Skeletal muscle tissue (tissue), 4 donors: ENCODE data around the gene KLHL6. TPM values are rescaled to one million over a fixed set of nuclear protein-coding genes. Genes with fewer than 3 reads are reported as not detected.
A peak's percentile ranks its signal among the peaks of the same experiment; 100 is the strongest.

Experiments used
- H3K27ac ChIP-seq: one replicate; pipeline ENCODE4 v1.7.0; 2013; ENCODE audit warnings: mild to moderate bottlenecking, low read depth, low read length, inconsistent platforms
- H3K27me3 ChIP-seq, 3 donors: one replicate each; pipeline ENCODE4 v1.7.0; 2013; ENCODE audit warnings: low read length in 3 of 3; ENCODE audit not compliant: control insufficient read depth in 3 of 3, insufficient read depth in 3 of 3
- H3K36me3 ChIP-seq, 3 donors: one replicate each; pipeline ENCODE4 v1.7.0; 2013; ENCODE audit warnings: low read length in 3 of 3; ENCODE audit not compliant: control insufficient read depth in 3 of 3, insufficient read depth in 3 of 3
- H3K4me1 ChIP-seq, 3 donors: one replicate each; pipeline ENCODE4 v1.7.0; 2013; ENCODE audit warnings: low read length in 3 of 3, mild to moderate bottlenecking in 3 of 3; ENCODE audit not compliant: control insufficient read depth in 3 of 3, insufficient read depth in 3 of 3
- H3K4me3 ChIP-seq, 3 donors: one replicate each; pipeline ENCODE4 v1.7.0; 2013; ENCODE audit warnings: low read length in 3 of 3
- H3K9ac ChIP-seq, 3 donors: one replicate each; pipeline ENCODE4 v1.7.0; 2013; ENCODE audit warnings: low read length in 3 of 3, mild to moderate bottlenecking in 3 of 3, moderate library complexity in 2 of 3, low read depth in 1 of 3
- H3K9me3 ChIP-seq, 3 donors: one replicate each; pipeline ENCODE4 v1.7.0; 2013; ENCODE audit warnings: low read length in 3 of 3; ENCODE audit not compliant: control insufficient read depth in 3 of 3
- total RNA-seq: library from RNA; depleted of rRNA; stranded (reverse); fragments of >200 nt; gene quantifications from one replicate; pipeline ENCODE4 v1.2.3, GENCODE V29; 2014
- donor health status: Osteomylitis.

Gene KLHL6
- total RNA-seq, 1 donor from 2014 or later: 1.0 TPM

DNA sequence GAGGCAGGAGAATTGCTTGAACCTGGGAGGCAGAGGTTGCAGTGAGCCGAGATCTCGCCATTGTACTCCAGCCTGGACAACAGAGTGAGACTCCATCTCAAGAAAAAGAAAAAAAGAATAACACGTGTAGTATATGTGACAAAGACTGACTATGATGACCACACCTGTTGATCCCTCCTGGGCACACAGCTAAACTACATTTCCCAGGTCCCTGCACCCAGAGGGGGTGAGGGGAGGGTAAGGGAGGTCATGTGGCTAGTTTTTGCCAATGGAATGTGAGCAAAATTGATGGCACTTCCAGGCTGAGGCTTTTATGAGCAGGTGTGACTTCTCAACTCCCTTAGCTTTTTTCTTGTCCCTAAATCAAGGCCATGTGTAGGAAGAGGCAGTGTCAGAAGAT, 58.2 kb downstream of the KLHL6 start:
- Histone ChIP-seq H3K27ac (no peak overlapping the region), H3K9me3 (no peaks in the 10 kb centered on the region), H3K9ac (no peak overlapping the region), H3K4me3 (no peak overlapping the region), H3K27me3 (no peaks in the 10 kb centered on the region), H3K36me3 (peaks cover 0 to 2% (median 0%) of the 10 kb centered on the region in 3 donors), H3K4me1 (peaks cover 14 to 25% (median 22%) of the 10 kb centered on the region in 3 donors)

DNA sequence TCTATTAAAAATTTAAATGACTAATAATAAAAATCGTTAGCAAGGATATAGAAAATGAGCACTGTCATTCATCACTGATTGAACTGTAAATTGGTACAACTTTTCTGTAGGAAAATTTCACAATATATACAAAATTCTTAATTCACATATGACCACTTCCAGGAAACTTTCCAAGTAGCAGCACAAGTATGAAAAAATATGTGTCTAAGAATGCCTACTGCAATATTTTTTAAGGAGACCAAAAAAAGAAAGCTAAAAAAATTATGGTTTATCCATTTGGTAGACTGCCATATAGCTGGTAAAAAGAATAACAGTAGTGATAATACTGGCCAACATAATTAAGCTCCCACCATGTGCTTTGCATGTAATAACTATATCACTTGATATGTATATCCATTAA, 59.2 kb downstream of the KLHL6 start:
- H3K36me3 ChIP-seq: peaks cover 0 to 2% (median 0%) of the 10 kb centered on the region in 3 donors
- H3K27ac ChIP-seq: no peak overlapping the region
- H3K9ac ChIP-seq: no peak overlapping the region
- H3K9me3 ChIP-seq: no peaks in the 10 kb centered on the region
- no peaks in the 10 kb centered on the region for H3K27me3 ChIP-seq
- no peak overlapping the region for H3K4me3 ChIP-seq
- H3K4me1 ChIP-seq: peaks cover 14 to 25% (median 21%) of the 10 kb centered on the region in 3 donors

DNA sequence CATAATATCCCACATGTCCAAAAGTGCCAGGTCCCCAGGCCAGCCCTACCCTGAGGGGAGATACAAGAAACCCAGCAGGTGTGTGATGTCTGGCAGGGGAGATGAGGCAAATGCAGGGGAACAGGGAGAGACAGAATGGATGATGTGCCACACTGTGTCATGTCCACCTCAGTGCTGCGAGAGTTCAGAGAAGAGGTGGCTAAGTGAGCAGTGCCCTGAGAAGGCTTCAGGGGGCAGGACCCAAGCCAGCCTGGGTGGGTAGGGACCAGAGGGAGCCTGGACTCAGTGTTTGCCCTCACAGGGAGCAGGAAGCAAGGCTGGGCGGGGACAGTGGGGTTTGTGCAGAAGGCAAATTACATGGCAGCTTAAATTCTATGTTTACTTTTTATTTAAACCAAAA, 61.2 kb downstream of the KLHL6 start:
- Histone ChIP-seq H3K4me1 (peaks cover 19 to 26% (median 19%) of the 10 kb centered on the region in 3 donors), H3K27me3 (no peaks in the 10 kb centered on the region), H3K36me3 (peaks cover 0 to 2% (median 0%) of the 10 kb centered on the region in 3 donors), H3K4me3 (no peak overlapping the region), H3K9ac (peak overlapping the region in 1 of 3 donors; percentile 25), H3K9me3 (no peaks in the 10 kb centered on the region), H3K27ac (no peak overlapping the region)

DNA sequence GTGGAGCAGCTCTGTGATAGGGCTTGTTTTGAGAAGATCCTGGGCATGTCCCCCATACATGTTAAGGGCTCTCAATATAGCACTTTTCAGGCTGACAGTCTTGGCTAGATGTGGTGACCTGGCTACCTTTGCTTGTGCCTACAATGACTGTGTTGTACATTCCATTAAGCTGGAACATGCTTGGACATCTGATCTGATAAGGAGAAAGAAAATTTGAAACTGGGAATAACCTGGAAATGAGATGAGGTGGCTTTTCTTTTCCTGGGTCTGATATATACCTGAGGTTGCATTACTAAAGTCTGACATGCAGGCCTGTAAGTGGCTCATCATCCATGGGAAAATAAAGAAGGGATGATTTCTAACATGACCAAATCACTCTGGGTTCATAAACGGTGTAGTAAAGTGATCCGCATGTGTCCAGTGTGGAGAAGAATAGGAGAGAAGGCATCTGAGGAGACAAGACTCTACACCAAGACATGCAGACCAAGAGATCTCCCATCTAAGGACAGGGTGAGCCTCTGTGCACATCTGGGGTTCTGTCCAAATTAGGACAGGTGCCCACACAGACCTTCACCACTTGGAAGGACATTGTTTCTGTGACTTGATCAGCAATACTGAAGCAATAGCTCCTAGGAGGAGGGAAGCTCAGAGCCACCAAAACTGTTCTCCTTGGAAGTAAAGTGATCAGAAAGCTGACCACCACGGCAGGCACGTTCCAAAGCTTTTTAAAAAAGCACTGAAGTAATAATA, 62.0 kb downstream of the KLHL6 start:
- Histone ChIP-seq H3K9me3 (no peaks in the 10 kb centered on the region), H3K27ac (no peak overlapping the region), H3K9ac (no peak overlapping the region), H3K27me3 (no peaks in the 10 kb centered on the region), H3K4me3 (no peak overlapping the region), H3K4me1 (peaks cover 24 to 35% (median 28%) of the 10 kb centered on the region in 3 donors), H3K36me3 (peaks cover 0 to 2% (median 0%) of the 10 kb centered on the region in 3 donors)

DNA sequence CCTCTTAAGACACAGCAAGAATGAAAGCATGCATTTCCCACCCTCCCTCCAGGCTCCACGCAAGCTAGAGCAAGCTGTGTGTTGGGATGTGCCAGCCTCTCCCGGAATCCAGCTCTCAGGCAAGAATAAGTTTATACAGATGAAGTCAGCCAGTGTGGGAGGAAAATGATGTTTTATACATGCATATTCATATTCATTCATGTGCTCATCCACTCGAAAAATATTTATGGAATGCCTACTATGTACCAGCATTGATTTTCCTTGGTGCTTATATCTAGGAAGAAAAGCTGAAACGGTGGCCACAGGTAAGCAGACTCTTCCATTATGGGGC, 62.7 kb downstream of the KLHL6 start:
- H3K36me3 ChIP-seq: peaks cover 0 to 2% (median 0%) of the 10 kb centered on the region in 3 donors
- no peak overlapping the region for H3K27ac ChIP-seq
- H3K4me1 ChIP-seq: peaks cover 26 to 42% (median 34%) of the 10 kb centered on the region in 3 donors
- no peak overlapping the region for H3K4me3 ChIP-seq
- no peak overlapping the region for H3K9ac ChIP-seq
- H3K9me3 ChIP-seq: no peaks in the 10 kb centered on the region
- no peaks in the 10 kb centered on the region for H3K27me3 ChIP-seq

DNA sequence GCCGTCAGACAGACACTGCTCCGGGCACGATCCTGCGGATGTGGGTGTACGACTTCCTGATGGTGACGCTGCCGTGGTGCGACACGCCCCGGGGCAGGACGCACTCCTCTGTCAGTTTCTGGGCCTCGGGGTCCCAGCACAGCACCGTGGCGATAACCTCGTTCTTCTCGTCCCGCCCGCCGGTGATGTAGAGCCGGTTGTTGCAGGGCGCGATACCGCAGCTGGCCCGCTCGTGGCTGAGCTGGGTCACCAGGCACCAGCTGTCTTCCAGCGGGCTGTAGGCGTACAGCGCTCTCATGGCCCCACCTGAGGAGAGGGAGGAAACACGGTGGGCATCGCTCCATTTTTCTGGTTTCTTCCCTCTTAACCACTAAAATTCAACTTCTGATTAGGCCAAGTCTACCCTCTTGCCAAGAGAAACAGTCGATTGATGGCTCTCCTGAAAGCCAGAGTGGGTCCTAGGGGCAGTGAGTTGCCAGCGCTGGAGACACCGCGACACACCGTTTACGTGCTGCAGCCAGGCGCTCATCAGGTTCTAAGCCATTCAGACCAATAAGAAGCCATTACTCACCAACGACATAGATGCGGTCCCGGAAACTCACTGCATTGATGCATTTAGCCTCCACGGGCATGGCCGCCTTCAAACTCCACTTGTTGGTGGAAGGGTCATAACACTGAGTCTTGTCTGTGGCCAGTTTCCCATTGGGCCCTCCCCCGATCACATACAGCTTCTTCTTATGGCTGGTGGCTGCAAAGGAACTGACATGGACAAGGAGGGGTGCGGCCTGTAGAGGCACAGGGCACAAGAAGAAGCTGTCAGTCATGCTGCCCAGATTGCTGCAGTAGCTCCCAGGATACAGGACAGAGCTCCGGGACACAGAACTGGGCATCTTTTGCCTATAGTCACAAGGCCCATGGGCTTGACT, 63.3 kb downstream of the KLHL6 start:
- Histone ChIP-seq H3K9ac (no peak overlapping the region), H3K36me3 (peaks cover 0 to 2% (median 0%) of the 10 kb centered on the region in 3 donors), H3K4me1 (peaks cover 26 to 45% (median 35%) of the 10 kb centered on the region in 3 donors), H3K4me3 (no peak overlapping the region), H3K9me3 (no peaks in the 10 kb centered on the region), H3K27me3 (no peaks in the 10 kb centered on the region), H3K27ac (no peak overlapping the region)

DNA sequence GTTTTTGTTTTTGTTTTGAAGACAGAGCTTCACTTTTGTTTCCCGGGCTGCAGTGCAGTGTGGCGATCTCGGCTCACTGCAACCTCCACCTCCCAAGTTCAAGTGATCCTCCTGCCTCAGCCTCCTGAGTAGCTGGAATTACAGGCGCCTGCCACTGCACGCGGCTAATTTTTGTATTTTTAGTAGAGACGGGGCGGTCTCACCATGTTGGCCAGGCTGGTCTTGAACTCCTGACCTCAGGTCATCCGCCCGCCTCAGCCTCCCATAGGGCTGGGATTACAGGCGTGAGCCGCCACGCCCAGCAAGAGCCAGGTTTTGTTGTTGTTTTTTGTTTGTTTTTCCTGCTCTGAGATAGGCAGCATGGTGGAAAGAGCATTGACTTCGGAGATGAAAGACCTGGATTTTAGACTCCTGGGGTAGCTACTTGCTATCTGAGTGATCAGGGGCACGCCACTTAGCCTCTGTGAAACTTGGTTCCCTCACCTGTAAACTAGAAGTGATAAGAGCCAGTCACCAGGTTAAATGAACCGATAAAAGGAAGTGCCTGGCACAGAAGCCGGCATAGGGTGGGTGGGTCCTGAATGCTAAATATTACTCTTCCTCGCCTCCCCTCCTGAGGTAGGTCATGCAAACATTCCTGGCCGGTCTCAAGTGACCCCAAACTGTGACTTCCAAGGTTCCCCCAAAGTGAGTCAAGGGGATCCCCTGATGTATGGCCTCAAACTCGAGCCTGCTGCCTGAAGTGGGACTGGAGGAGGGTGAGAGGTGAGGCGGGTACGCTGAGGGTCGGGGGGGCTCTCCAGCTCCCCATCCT, 64.2 kb downstream of the KLHL6 start:
- H3K4me1 ChIP-seq: peaks cover 26 to 53% (median 35%) of the 10 kb centered on the region in 3 donors
- H3K27me3 ChIP-seq: no peaks in the 10 kb centered on the region
- peaks cover 0 to 2% (median 0%) of the 10 kb centered on the region in 3 donors for H3K36me3 ChIP-seq
- no peak overlapping the region for H3K4me3 ChIP-seq
- no peaks in the 10 kb centered on the region for H3K9me3 ChIP-seq
- no peak overlapping the region for H3K27ac ChIP-seq
- H3K9ac ChIP-seq: peak overlapping the region in 1 of 3 donors; percentile 24

DNA sequence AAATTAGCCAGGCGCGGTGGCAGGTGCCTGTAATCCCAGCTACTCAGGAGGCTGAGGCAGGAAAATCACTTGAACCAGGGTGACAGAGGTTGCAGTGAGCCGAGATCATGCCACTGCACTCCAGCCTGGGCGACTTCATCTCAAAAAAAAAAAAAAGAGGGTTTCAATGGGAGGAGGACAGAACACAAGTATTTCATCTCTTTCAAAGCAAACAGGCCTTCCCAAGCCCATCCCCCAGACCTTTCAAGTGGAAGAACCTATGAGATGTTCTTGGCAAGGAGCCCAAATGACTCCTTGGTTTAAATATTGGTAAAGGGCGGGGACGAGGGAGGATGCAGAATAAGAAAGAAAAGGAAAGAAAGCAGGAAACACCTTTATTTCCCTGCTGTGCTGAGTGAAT, 64.9 kb downstream of the KLHL6 start:
- Histone ChIP-seq H3K27me3 (no peaks in the 10 kb centered on the region), H3K9ac (peak overlapping the region in 2 of 3 donors; percentile 24 to 75), H3K27ac (peak overlapping the region; percentile 93), H3K4me3 (no peak overlapping the region), H3K9me3 (no peaks in the 10 kb centered on the region), H3K4me1 (peaks cover 26 to 54% (median 35%) of the 10 kb centered on the region in 3 donors), H3K36me3 (peaks cover 0 to 2% (median 0%) of the 10 kb centered on the region in 3 donors)

DNA sequence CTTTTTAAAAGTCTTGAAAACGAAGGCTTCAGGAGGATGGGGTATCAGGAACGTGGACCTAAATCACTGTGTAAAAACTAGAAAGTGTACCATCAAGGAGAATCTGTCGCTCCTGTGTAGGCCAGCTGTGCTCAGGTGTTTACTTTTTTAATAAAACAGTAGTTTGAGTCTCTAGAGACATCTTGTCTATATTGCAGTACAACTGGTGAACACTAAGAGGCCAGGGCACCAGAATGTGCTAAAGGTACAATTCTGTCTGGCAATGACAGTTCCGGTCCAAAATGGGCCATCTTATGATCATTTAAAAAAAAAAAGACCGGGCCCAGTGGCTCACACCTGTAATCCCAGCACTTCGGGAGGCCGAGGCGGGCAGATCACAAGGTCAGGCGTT, 65.3 kb downstream of the KLHL6 start:
- peaks cover 26 to 54% (median 35%) of the 10 kb centered on the region in 3 donors for H3K4me1 ChIP-seq
- peak overlapping the region; percentile 93 for H3K27ac ChIP-seq
- no peaks in the 10 kb centered on the region for H3K9me3 ChIP-seq
- H3K36me3 ChIP-seq: peaks cover 0 to 2% (median 0%) of the 10 kb centered on the region in 3 donors
- peak overlapping the region in 1 of 3 donors; percentile 10 for H3K4me3 ChIP-seq
- H3K9ac ChIP-seq: peak overlapping the region; percentile 47 to 75 (median 73)
- H3K27me3 ChIP-seq: no peaks in the 10 kb centered on the region
